ENCODE measurements around the gene KIAA0753. TPM values are rescaled to one million over a fixed set of nuclear protein-coding genes. Genes with fewer than 3 reads are reported as not detected.
"Not testable (repeated sequence)": the region's sequence is repeated elsewhere in the genome, so short reads cannot be mapped to it uniquely, and the experiment has no call there.

The KIAA0753 gene
- total and polyA plus RNA-seq, 9 of the 15 experiments (the other 6 are each of a cell fraction or from before 2014, with no cell fraction given) = 2.0 to 9.0 (median 6.9) TPM

GRCh38 chr17:6660101-6660500 lies 19.6 kb upstream of the KIAA0753 start (continued):
- no peak for TF ChIP-seq ZBTB12 (CRISPR knock-in tag; IDR thresholded peaks at IDR 0.05)
- no peak for TF ChIP-seq ZBTB5 (IDR thresholded peaks at IDR 0.05)
- no peak for TF ChIP-seq ZSCAN29 (IDR thresholded peaks at IDR 0.05)
- TF ChIP-seq CTCFL (IDR thresholded peaks at IDR 0.05; ENCODE audit: borderline replicate concordance, insufficient read depth, low read depth, low read length, poor library complexity, severe bottlenecking) = no peak
- TF ChIP-seq GABPA (tag; conservative IDR thresholded peaks at IDR 0.05; ENCODE audit: low read depth) = no peak
- no peak for TF ChIP-seq GMEB1 (CRISPR knock-in tag; IDR thresholded peaks at IDR 0.05)
- no peak for TF ChIP-seq ZNF717 (CRISPR knock-in tag; IDR thresholded peaks at IDR 0.05)
- TF ChIP-seq XRCC5 (IDR thresholded peaks at IDR 0.05; ENCODE audit: low read depth, low read length) = no peak

- not testable (repeated sequence) for H3K4me1 ChIP-seq (replicated peaks in 1 of 2; ENCODE audit: control insufficient read depth in 2 of 2, insufficient read depth in 2 of 2, low read length in 2 of 2)
These were observed 17.9 kb upstream of the KIAA0753 start for GRCh38 chr17:6658411-6658810.

More at GRCh38 chr17:6658411-6658810, 17.9 kb upstream of the KIAA0753 start:
- H2AFZ ChIP-seq (ENCODE audit: low read depth, low read length); in situ Hi-C loops (cut with MboI); H3K9me3 ChIP-seq (replicated peaks; ENCODE audit: control insufficient read depth, insufficient read depth, low read depth, low read length); CTCF ChIA-PET (ENCODE audit: low intra/inter-chr PET ratio); H3K4me2 ChIP-seq (ENCODE audit: insufficient read depth, low read length); DNase-seq (ENCODE audit: extremely low read depth in 1 of 4, low spot score in 3 of 4); POLR2A ChIA-PET; H3K79me2 ChIP-seq (ENCODE audit: control insufficient read depth, insufficient read depth, low read length); H3K9ac ChIP-seq (ENCODE audit: insufficient read depth in 1 of 2, low read depth in 2 of 2, low read length in 2 of 2); H3K4me3 ChIP-seq; ATAC-seq; H3K9me1 ChIP-seq (ENCODE audit: control insufficient read depth, insufficient read depth, low read length); H4K20me1 ChIP-seq (replicated peaks; ENCODE audit: control insufficient read depth, insufficient read depth, low read length); FAIRE-seq; BruUV-seq (replicated peaks); intact Hi-C loops (cut with micrococcal nuclease); H3K36me3 ChIP-seq (ENCODE audit: control insufficient read depth, insufficient read depth, low read length); H3K27ac ChIP-seq (ENCODE audit: extremely low read depth, low read depth, low read length): not testable (repeated sequence)
- WGBS (ENCODE audit: insufficient coverage, low coverage, missing lambda C conversion rate) = 0% methylated on average over 2 of the region's 5 CpGs
- H3K27me3 ChIP-seq (ENCODE audit: control insufficient read depth in 2 of 2, insufficient read depth in 2 of 2, low read length in 2 of 2) = peaks cover 0 to 21% of the 10 kb centered on the region in 2 experiments; a peak in 3 of 5 replicates

All from K562 (cell line).